ENCODE measurements around the gene DYNC1LI1. TPM values are rescaled to one million over a fixed set of nuclear protein-coding genes. Genes with fewer than 3 reads are reported as not detected.

Gene DYNC1LI1
- total RNA-seq, 2 donors from 2014 or later = 33.5 to 42.4 TPM

Small RNA genes within 50 kb of the gene (microRNA-seq; reads per million reads assigned to microRNA genes)
- 0 to 0.52 reads per million in 2 donors for gene MIR548AY (ENCODE audit: borderline microRNAs expressed in 2 of 2)

Other genes with a start within 250 kb of the DYNC1LI1 start
- 10 to 100 TPM in 1 of 2 donors, 1 to 10 TPM in 1; 9.2 to 10.7 TPM for gene CMTM7, start 179.0 kb downstream of the DYNC1LI1 start, total RNA-seq
- 10 to 100 TPM; 31.7 to 32.0 TPM for gene CMTM6, start 68.0 kb downstream of the DYNC1LI1 start, total RNA-seq
- 10 to 100 TPM; 20.0 to 26.5 TPM for gene CNOT10, start 114.3 kb upstream of the DYNC1LI1 start, total RNA-seq
- gene TRIM71, start 247.1 kb upstream of the DYNC1LI1 start, total RNA-seq = not detected